NCI-H1436 (cell line): ENCODE measurements around the gene MAST2.
"Not testable (repeated sequence)": the region's sequence is repeated elsewhere in the genome, so short reads cannot be mapped to it uniquely, and the experiment has no call there.

ENCODE experiments used
- DNase-seq: peaks from one replicate; lab custom pipeline; 2025; lab: John Stamatoyannopoulos, UW

MAST2 gene

GRCh38 chr1:45938029-45938428, 134.6 kb downstream of the MAST2 start:
- DNase-seq: no peak

DNA sequence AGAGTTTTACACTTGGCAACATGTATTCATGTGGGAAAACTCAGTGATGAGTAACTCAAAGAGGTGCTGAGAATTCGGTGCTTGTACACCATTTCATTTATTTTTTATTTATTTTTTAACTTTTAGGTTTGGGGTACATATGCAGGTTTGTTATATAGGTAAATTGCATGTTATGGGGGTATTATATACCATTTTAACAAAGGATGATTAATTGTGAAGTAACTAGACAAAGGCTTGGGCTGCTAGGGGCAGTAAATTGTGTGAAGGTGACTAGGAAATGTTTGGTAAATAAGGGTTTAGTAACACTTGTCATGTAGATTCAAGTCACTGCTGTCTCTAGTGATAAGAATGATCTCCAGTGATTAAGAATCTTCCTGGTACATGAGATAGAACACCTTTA, 139.0 kb downstream of the MAST2 start:
- DNase-seq: no peak

DNA sequence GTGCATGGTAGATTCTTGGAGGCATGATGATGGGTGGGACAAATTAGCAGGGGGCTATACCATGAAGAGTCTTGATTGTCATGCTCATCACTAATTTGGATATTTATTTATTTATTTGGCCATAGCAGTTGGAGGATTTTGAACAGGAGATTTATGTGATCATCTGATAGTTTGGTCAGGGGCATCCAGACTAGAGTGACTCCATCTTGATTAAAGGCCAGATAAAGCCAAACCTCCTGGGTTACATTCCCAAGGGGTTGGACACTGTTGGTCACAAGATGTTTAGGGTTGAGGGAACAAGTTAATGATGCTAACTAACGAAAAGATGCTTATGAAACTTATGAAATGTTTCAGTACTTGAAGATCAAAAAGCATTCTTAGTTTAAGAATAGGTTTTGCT, 139.8 kb downstream of the MAST2 start:
- DNase-seq: no peak

- no peak for DNase-seq
Measured at GRCh38 chr1:45945426-45945825, 142.0 kb downstream of the MAST2 start.

DNA sequence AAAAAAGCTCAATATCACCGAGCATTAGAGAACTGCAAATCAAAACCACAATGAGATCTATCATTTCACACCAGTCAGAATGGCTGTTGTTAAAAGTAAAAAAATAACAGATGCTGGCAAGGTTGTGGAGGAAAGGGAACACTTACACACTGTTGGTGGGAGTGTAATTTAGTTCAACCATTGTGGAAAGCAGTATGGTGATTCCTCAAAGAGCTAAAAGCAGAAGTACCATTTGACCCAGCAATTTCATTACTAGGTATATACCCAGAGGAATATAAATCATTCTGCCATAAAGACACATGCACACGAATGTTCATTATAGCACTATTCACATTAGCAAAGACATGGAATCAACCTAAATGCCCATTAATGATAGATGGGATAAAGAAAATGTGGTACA, 146.1 kb downstream of the MAST2 start:
- not testable (repeated sequence) for DNase-seq

GRCh38 chr1:45952072-45952471, 148.7 kb downstream of the MAST2 start:
- DNase-seq: no peak

DNA sequence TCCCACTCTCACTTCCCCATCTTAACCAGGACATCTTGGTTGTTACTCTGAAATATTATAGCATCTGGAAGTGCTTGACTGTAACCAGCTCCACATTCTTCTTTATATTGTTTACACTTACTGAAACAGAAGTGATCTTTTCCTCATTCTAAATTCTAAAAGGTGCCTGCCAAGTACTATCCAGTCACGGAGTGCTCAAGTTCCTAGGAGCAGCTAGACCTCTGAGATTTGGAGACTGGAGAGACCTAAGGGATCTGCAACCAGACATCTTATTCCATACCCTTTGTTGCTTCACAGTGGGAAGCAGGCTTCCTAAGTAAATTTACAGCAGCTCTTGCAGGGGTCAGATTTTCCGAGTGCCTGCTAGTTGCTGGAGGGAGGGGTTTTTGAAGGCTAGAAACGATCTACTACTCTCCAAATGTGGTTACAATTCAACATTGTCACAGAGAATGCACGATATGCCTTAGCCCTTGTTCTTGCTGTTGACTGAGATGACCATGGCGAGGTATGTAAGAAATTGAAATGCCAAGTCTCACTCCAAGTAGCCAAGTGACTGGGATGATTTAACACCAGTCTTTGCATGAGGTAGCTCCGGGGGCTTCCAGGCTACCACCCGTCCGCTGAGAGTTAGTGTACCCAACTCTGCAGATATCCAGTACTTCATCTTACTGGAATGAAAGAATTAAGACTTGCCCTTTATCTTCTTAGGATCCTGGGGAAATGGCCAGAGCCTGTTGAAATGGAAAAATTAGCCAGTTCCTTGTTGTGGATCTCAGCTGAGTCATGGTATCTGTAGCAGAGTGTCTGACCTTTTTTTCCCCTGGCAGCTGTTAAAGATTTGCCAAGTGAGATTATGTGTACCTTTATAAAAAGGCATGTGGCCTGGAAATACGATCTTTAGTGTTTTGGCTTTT, 150.8 kb downstream of the MAST2 start:
- DNase-seq: no peak

- DNase-seq: no peak
Measured at GRCh38 chr1:45957684-45958083, 154.3 kb downstream of the MAST2 start.

DNA sequence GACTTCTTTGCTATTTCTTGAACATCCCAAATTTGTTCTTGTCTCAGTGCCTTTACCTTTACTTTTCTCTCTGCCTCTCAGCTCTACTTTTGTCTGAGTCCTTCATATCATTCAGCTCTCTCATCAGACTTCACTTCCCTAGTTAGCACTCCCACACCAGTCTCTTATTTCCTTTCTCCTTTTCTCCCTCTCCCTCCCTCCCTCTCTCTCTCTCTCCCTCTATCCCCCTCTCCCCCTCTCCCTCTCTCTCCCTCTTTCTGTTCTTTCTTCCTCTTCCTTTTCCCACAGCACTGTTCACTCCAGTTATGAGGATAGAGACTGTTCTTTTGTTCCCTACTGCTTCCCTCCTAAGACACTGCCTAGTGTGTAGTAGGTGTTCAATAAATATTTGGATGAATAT, 154.9 kb downstream of the MAST2 start:
- no peak for DNase-seq

DNA sequence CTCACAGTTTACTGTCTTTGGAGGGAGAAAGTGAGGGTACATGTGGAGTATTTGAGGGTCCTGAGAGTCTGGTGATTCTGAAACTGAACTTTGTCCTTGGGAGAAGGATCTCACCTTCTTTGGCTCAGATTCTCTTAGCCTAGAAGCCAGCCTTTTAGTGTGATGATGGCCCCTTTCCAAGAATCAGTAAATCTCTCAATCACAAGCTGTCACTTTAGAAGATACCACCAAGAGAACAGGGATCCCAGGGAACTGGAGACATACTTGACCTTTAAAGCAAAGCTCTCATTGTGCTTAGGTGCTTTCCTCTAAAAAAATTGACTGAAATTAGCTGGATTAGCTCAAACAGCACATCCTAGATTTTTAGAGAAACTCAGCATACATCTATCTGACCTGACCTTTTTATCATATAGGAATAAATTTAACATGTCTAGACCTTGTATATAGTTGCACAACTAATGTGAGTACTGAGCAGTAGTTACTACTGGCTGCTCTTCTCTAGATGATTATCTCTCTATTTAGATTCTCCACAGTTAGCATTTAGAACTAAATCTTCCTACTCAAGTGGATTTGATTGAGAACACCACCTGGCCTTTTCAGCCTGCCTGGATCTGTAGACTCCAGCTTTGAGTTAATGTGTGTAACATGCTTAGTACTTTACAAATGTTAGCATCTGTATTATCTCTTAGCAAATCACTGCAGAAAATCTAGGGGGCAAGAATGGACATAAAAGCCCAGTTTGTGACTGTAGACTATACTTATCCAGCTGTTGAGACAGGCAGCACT, 157.7 kb downstream of the MAST2 start:
- DNase-seq: no peak

DNA sequence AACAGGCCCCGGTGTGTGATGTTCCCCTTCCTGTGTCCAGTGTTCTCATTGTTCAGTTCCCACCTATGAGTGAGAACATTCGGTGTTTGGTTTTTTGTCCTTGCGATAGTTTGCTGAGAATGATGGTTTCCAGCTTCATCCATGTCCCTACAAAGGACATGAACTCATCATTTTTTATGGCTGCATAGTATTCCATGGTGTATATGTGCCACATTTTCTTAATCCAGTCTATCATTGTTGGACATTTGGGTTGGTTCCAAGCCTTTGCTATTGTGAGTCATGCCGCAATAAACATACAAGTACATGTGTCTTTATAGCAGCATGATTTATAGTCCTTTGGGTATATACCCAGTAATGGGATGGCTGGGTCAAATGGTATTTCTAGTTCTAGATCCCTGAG, 158.5 kb downstream of the MAST2 start:
- DNase-seq: not testable (repeated sequence)

DNA sequence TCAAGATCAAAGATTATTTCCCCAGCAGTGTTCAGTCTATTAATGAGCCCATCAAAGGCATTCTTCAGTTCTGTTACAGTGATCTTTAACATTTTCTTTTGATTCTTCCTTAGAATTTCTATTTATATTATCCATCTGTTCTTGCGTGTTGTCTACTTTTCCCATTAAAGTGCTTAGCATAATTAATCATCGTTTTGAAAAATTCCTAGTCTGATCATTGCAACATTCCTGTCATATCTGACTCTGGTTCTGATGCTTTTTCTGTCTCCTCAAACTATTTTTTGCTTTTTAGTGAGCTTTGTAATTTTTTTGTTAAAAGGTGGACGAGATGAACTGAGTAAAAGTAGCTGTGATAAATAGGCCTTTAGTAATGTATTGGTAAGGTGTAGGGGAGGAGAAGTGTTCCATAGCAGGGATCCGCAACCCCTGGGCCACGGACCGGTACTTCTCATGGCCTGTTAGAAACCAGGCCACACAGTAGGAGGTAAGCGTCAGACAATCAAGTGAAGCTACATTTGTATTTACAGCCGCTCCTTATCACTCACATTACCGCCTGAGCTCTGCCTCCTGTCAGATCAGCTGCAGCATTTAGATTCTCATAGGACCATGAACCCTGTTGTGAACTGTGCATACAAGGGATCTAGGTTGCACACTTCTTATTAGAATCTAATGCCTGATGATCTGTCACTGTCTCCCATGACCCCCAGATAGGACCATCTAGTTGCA, 165.7 kb downstream of the MAST2 start:
- DNase-seq: no peak

DNA sequence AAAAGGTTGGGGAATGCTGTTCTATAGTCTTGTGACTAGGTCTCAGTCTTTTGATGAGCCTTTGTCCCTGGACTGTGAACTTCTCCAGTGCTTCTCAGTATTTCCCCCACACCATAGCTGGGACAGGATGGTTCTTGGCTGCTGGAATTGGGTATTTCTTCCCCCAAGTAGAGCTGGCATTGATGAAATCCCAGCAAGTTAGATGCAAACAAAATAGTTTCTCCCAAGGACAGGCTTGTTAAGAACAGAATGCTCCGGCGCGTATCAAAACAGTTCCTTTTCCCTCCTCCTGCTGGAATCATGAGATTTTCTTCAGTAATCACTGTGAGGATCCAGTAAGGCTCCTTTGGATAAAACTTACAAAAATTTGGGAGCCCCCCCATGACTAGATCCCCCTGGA, 166.5 kb downstream of the MAST2 start:
- no peak for DNase-seq

- no peak for DNase-seq
Measured at GRCh38 chr1:45971335-45971734, 167.9 kb downstream of the MAST2 start.

GRCh38 chr1:45971922-45972531, 168.6 kb downstream of the MAST2 start:
- no peak for DNase-seq

GRCh38 chr1:45972621-45973020, 169.2 kb downstream of the MAST2 start:
- no peak for DNase-seq

DNA sequence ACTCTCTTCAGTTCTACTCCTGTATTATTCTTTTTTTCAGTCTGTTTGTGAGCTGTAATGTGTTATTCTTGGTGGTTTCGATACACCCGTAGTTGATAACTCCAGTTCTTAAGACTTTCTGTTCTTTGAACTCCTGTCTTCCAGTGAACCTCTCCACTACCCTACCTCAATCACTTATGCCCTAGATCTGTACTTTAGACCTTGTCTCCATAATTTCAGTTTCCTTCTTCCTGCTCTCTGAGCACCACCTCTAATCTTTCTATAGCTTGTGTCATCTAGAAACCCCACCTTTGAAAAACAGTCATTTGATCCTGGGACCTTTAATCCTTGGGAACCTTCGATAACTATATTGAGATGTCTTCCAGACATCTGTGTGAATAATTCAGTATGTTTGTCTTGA, 169.7 kb downstream of the MAST2 start:
- DNase-seq: no peak

- peak; percentile 4 for DNase-seq
Measured at GRCh38 chr1:45974541-45975269, 171.3 kb downstream of the MAST2 start.

DNA sequence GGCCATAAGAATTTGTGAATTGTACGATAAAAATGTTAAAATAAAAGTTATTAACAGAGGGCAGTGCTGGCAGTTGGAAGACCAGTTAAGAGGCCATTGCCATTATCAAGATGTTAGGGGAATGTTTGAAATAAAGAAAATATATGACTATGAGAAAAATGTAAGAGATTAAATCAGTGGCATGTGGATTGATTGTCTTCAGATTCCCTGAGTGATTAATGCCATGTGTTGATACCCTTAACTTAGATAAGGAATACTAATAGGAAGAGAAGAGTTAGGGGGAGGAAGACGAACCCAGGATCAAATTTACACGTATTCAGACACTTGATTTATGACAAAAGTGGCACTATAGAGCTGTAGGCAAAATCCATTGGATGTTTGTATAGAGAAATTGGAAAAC, 173.2 kb downstream of the MAST2 start:
- DNase-seq: no peak

- peak; percentile 61 for DNase-seq
Measured at GRCh38 chr1:45979074-45979777, 175.8 kb downstream of the MAST2 start.

GRCh38 chr1:45979778-45980176, 176.4 kb downstream of the MAST2 start:
- DNase-seq: no peak
